Right lobe of liver (tissue), 6 donors: ENCODE measurements around the gene EPHA4. TPM values are rescaled to one million over a fixed set of nuclear protein-coding genes. Genes with fewer than 3 reads are reported as not detected.

Experiments used
- ATAC-seq, 4 donors: fragments of 200-7000 bp; cut with Tn5 transposase; one replicate each; pipeline ENCODE4 v1.9.1; 2020; ENCODE audit warnings: mild to moderate bottlenecking in 4 of 4, moderate library complexity in 4 of 4
- DNase-seq, 3 donors: peaks; one replicate each; pipeline ENCODE4 v3.0.0-alpha.2; 2020
- H3K27ac ChIP-seq, 3 donors: fragments of 200-600 bp; one replicate each; pipeline ENCODE4 v1.8.0; 2022
- H3K27me3 ChIP-seq, 2 donors: fragments of 200-600 bp; one replicate each; pipeline ENCODE4 v1.8.0; 2022
- H3K36me3 ChIP-seq, 4 donors: fragments of 200-600 bp; sonication (generic) in 1 of 4; one replicate each; pipeline versions ENCODE4 v1.5.1 to v1.8.0; 2017 to 2022; ENCODE audit warnings: control low read depth in 1 of 4
- H3K4me1 ChIP-seq, 4 donors: fragments of 200-600 bp; sonication (generic) in 1 of 4; one replicate each; pipeline versions ENCODE4 v1.5.1 to v1.8.0; 2017 to 2022; ENCODE audit warnings: control low read depth in 1 of 4
- H3K4me3 ChIP-seq, 3 donors: fragments of 200-600 bp; one replicate each; pipeline ENCODE4 v1.8.0; 2022
- H3K9me3 ChIP-seq, 4 donors: fragments of 200-600 bp; sonication (generic) in 1 of 4; one replicate each; pipeline versions ENCODE4 v1.5.1 to v1.8.0; 2017 to 2022; ENCODE audit warnings: control low read depth in 1 of 4
- CTCF ChIP-seq, 4 donors: fragments of 200-600 bp in 3 of 4; fragments of 450-650 bp in 1 of 4; IDR thresholded peaks; one replicate each; pipeline versions ENCODE4 v1.5.1 to v1.8.0; 2016 to 2022; ENCODE audit warnings: antibody characterized with exemption in 4 of 4, mild to moderate bottlenecking in 2 of 4
- POLR2A ChIP-seq: fragments of 450-650 bp; IDR thresholded peaks from one replicate; pipeline ENCODE4 v1.6.1; 2017; ENCODE audit warnings: antibody characterized with exemption, mild to moderate bottlenecking
- WGBS: methylation state at CpG from one replicate; pipeline ENCODE4 v1.1.6; 2018; ENCODE audit warnings: low coverage, low lambda C conversion rate; ENCODE audit not compliant: insufficient coverage; ENCODE audit errors: missing lambda C conversion rate; 5-methylcytosine and 5-hydroxymethylcytosine counted together
- intact Hi-C, 2 donors: fragments of 100-400 bp; cut with DNase I; formaldehyde crosslinking; loops; one replicate each; pipeline versions ENCODE4 v1.11.2 to v1.14.1; 2022
- total RNA-seq, 6 experiments: library from RNA; depleted of rRNA in 2 of 6; stranded (reverse); fragments of >200 nt in 2 of 6; fragmentation: NEBNext Ultra II Directional in 3 of 6; extraction: Animal tissue kit (Norgen Biotek cat#: 25700) in 3 of 6; gene quantifications; one replicate each; pipeline versions ENCODE4 v1.1.0 to v1.2.4, GENCODE V29; 2016 to 2023
- donor health status: DM: no; HTN: yes; CAD: no.
- donor health status: DM: no; HTN: no; CAD: no.
- donor health status: DM: no; HTN: no; CAD: no.
- donor health status: DM: no; HTN: yes; CAD: no.
- donor health status: DM: no; HTN: yes; CAD: no.

Gene EPHA4
- total RNA-seq, 6 experiments from 2014 or later, result 0.61 to 2.9 (median 1.0) TPM

- no peaks in the 10 kb centered on the region for H3K4me1 ChIP-seq
- no peak overlapping the region for H3K4me3 ChIP-seq
- H3K36me3 ChIP-seq, result no peaks in the 10 kb centered on the region
- H3K27ac ChIP-seq, result no peak overlapping the region
- ATAC-seq (no peak), DNase-seq (no peak)
- intact Hi-C loops, result no loop called here
- H3K9me3 ChIP-seq, result no peaks in the 10 kb centered on the region
- WGBS, result 61% methylated on average over 2 of the region's 3 CpGs
- H3K27me3 ChIP-seq, result no peaks in the 10 kb centered on the region
- TF ChIP-seq POLR2A (no peak), CTCF (IDR thresholded peaks at IDR 0.05) (no peak)
These were observed 39.5 kb downstream of the EPHA4 start for GRCh38 chr2:221532641-221533040.

- 67% methylated on average over 1 of the region's 2 CpGs for WGBS
- no peak for ATAC-seq
- Histone ChIP-seq H3K4me1 (no peaks in the 10 kb centered on the region), H3K36me3 (no peaks in the 10 kb centered on the region), H3K4me3 (no peak overlapping the region), H3K27ac (no peak overlapping the region), H3K9me3 (no peaks in the 10 kb centered on the region), H3K27me3 (no peaks in the 10 kb centered on the region)
- TF ChIP-seq CTCF (IDR thresholded peaks at IDR 0.05), result no peak
- TF ChIP-seq POLR2A, result no peak
- intact Hi-C loops, result no loop called here
- no peak for DNase-seq
These were observed 41.5 kb downstream of the EPHA4 start for GRCh38 chr2:221530653-221531037.

DNA sequence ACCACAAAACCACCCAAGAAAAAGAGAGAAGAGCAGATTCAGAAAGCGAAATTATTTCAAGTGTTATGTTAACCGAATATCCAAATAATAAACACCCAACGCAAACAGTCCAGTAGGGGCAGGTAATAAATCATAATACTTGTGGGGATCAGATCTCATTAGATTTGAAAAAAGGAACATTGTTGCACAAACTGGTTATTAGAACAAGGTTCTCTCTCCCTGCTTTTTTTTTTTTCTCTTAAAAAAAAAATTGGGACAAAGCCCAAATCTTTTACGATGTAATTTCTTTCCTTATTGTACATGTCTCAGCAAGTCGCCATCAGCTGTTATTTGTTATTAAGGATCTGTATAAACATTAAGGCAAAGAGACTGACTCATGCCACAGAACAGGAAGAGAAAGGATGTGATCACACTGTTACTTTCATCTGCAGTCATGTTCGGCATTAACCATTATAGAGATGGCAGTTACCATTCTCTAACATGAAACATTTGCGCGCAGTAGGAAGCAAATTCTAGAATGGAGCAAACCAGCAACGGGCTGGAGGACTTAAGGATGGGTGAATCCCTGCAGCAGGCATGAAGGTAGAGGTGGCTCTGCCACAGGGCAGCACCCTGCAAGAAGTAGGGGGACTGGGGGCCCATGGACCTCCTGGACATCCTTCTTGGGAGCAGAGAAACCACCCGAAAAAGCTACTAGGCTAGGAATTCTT lies 42.0 kb downstream of the EPHA4 start:
- H3K4me3 ChIP-seq, result no peak overlapping the region
- 50% methylated on average over 10 of the region's 10 CpGs for WGBS
- no peak for DNase-seq
- H3K4me1 ChIP-seq, result no peaks in the 10 kb centered on the region
- H3K9me3 ChIP-seq, result no peaks in the 10 kb centered on the region
- no peaks in the 10 kb centered on the region for H3K27me3 ChIP-seq
- TF ChIP-seq CTCF (IDR thresholded peaks at IDR 0.05), result no peak
- TF ChIP-seq POLR2A, result no peak
- no peak overlapping the region for H3K27ac ChIP-seq
- no peaks in the 10 kb centered on the region for H3K36me3 ChIP-seq
- peak in 3 of 4 donors; percentile 12 to 46 (median 19) for ATAC-seq
- intact Hi-C loops, result no loop called here

DNA sequence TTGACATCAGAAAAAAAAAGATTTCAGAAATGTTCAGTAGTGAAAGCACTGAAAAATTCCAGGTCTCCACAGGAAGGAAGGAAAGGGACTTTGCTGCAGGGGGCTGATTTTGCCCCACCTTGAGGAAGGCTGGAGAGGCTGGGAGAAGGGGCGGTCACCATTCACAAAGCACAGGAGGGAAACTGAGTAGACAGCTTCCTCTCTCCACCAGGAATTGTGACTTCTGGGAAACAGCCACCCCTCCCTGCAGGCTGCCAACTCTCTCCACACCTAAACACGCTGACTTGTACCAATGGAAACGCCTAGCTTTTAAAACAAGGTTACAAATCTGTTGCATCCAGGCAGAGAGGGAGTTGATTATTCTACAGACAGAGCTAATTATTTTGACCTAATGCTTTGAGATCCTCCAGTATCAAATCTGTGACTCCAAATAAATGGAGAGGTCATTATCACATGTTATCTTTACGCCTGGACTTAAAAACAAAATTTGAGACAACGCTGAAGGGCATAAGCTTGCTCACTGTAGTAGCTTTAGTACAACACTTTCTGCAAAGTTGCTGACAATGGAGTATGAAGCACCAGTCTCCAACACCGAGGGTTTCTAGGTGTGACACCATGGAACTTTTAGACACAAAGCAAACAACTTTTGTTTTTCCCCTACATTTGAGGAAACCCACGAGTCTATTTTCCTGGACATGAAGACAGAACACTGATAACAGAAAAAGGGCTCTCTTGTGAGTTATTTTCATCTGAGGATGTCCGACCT lies 42.7 kb downstream of the EPHA4 start:
- ATAC-seq (peak in 1 of 4 donors; percentile 28), DNase-seq (no peak)
- H3K36me3 ChIP-seq, result no peaks in the 10 kb centered on the region
- intact Hi-C loops, result no loop called here
- H3K27ac ChIP-seq, result no peak overlapping the region
- no peak for TF ChIP-seq CTCF (IDR thresholded peaks at IDR 0.05)
- TF ChIP-seq POLR2A, result no peak
- H3K4me1 ChIP-seq, result no peaks in the 10 kb centered on the region
- H3K9me3 ChIP-seq, result no peaks in the 10 kb centered on the region
- no peak overlapping the region for H3K4me3 ChIP-seq
- no peaks in the 10 kb centered on the region for H3K27me3 ChIP-seq
- 18% methylated on average over 6 of the region's 8 CpGs for WGBS
